ENCODE measurements around the gene COL23A1. TPM values are rescaled to one million over a fixed set of nuclear protein-coding genes. Genes with fewer than 3 reads are reported as not detected.
"Not testable (repeated sequence)": the region's sequence is repeated elsewhere in the genome, so short reads cannot be mapped to it uniquely, and the experiment has no call there.

The COL23A1 gene
- total RNA-seq, 1 experiment from 2014 or later: not detected

DNA sequence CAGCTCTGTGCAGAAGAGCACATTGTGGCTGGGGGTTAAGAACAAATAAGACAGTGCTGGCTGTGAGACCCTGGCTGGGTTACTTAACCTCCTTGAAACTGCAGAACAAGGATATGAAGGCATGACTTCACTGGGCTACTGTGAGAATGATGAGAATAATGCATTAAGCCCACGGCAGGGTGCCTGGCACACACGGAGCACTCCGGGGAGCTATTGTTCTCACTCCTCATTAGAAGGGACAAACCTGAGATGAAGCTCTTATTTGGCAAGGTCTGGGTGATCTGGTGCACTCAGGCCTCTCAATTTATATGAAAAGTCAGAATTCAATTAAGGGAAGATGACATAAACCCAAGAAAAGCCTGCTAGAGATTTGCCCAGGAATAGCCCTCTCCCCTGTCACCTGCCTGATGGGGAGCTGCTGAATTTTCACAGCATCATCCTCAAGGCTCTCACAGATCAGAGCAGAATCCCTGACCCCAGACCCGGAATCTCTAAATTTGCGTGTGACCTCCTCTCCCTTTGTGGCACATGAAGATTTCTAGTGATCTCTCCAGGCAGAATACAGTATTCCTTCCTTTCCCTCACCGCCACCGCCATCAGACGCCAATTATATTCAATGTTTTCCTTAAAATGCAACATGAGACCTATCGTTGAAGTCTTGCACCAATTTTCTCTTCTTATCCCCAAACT, 102.1 kb downstream of the COL23A1 start:
- H3K36me3 ChIP-seq (ENCODE audit: insufficient read depth, low read length, poor library complexity, severe bottlenecking): no peaks in the 10 kb centered on the region
- ChIA-PET CTCF (no interaction called here), POLR2A (ENCODE audit: low non-redundant PET) (no interaction called here)
- H3K27me3 ChIP-seq (replicated peaks; ENCODE audit: insufficient read depth, low read depth, low read length, poor library complexity): no peaks in the 10 kb centered on the region
- DNase-seq (ENCODE audit: low spot score): peak; percentile 33
- H3K4me1 ChIP-seq (ENCODE audit: insufficient read depth, low read length, poor library complexity, severe bottlenecking): no peaks in the 10 kb centered on the region
- TF ChIP-seq EZH2 (IDR thresholded peaks at IDR 0.05; ENCODE audit: borderline replicate concordance, low read depth, low read length, poor library complexity, severe bottlenecking): no peak
- TF ChIP-seq, protein P1, sequence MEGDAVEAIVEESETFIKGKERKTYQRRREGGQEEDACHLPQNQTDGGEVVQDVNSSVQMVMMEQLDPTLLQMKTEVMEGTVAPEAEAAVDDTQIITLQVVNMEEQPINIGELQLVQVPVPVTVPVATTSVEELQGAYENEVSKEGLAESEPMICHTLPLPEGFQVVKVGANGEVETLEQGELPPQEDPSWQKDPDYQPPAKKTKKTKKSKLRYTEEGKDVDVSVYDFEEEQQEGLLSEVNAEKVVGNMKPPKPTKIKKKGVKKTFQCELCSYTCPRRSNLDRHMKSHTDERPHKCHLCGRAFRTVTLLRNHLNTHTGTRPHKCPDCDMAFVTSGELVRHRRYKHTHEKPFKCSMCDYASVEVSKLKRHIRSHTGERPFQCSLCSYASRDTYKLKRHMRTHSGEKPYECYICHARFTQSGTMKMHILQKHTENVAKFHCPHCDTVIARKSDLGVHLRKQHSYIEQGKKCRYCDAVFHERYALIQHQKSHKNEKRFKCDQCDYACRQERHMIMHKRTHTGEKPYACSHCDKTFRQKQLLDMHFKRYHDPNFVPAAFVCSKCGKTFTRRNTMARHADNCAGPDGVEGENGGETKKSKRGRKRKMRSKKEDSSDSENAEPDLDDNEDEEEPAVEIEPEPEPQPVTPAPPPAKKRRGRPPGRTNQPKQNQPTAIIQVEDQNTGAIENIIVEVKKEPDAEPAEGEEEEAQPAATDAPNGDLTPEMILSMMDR (conservative IDR thresholded peaks at IDR 0.05; ENCODE audit: low read depth, low read length): no peak
- H3K4me3 ChIP-seq (ENCODE audit: low read depth, low read length, poor library complexity, severe bottlenecking): no peak overlapping the region
- H3K9me3 ChIP-seq (ENCODE audit: low read depth, low read length, poor library complexity, severe bottlenecking): no peaks in the 10 kb centered on the region
- no TSS peak for BruUV-seq (replicated peaks)
- H3K27ac ChIP-seq (ENCODE audit: low read depth, low read length, poor library complexity, severe bottlenecking): no peak overlapping the region
- intact Hi-C loops (cut with micrococcal nuclease; ENCODE audit: unreplicated experiment): no loop called here

- H3K27me3 ChIP-seq (replicated peaks; ENCODE audit: insufficient read depth, low read depth, low read length, poor library complexity); BruUV-seq (replicated peaks); CTCF ChIA-PET; H3K4me1 ChIP-seq (ENCODE audit: insufficient read depth, low read length, poor library complexity, severe bottlenecking); H3K4me3 ChIP-seq (ENCODE audit: low read depth, low read length, poor library complexity, severe bottlenecking); intact Hi-C loops (cut with micrococcal nuclease; ENCODE audit: unreplicated experiment); H3K27ac ChIP-seq (ENCODE audit: low read depth, low read length, poor library complexity, severe bottlenecking); H3K9me3 ChIP-seq (ENCODE audit: low read depth, low read length, poor library complexity, severe bottlenecking); DNase-seq (ENCODE audit: low spot score); POLR2A ChIA-PET (ENCODE audit: low non-redundant PET); H3K36me3 ChIP-seq (ENCODE audit: insufficient read depth, low read length, poor library complexity, severe bottlenecking): not testable (repeated sequence)
Observed at GRCh38 chr5:178486878-178487512, 103.2 kb downstream of the COL23A1 start.

- no peaks in the 10 kb centered on the region for H3K9me3 ChIP-seq (ENCODE audit: low read depth, low read length, poor library complexity, severe bottlenecking)
- H3K27ac ChIP-seq (ENCODE audit: low read depth, low read length, poor library complexity, severe bottlenecking): no peak overlapping the region
- POLR2A ChIA-PET (ENCODE audit: low non-redundant PET): no interaction called here
- CTCF ChIA-PET: no interaction called here
- BruUV-seq (replicated peaks): no TSS peak
- no peak for DNase-seq (ENCODE audit: low spot score)
- no peak overlapping the region for H3K4me3 ChIP-seq (ENCODE audit: low read depth, low read length, poor library complexity, severe bottlenecking)
- no peaks in the 10 kb centered on the region for H3K27me3 ChIP-seq (replicated peaks; ENCODE audit: insufficient read depth, low read depth, low read length, poor library complexity)
- TF ChIP-seq, protein P1 (conservative IDR thresholded peaks at IDR 0.05; ENCODE audit: low read depth, low read length): no peak
- no peak for TF ChIP-seq EZH2 (IDR thresholded peaks at IDR 0.05; ENCODE audit: borderline replicate concordance, low read depth, low read length, poor library complexity, severe bottlenecking)
- no peaks in the 10 kb centered on the region for H3K4me1 ChIP-seq (ENCODE audit: insufficient read depth, low read length, poor library complexity, severe bottlenecking)
- intact Hi-C loops (cut with micrococcal nuclease; ENCODE audit: unreplicated experiment): no loop called here
- H3K36me3 ChIP-seq (ENCODE audit: insufficient read depth, low read length, poor library complexity, severe bottlenecking): no peaks in the 10 kb centered on the region
Observed at GRCh38 chr5:178486239-178486641, 104.0 kb downstream of the COL23A1 start.

DNA sequence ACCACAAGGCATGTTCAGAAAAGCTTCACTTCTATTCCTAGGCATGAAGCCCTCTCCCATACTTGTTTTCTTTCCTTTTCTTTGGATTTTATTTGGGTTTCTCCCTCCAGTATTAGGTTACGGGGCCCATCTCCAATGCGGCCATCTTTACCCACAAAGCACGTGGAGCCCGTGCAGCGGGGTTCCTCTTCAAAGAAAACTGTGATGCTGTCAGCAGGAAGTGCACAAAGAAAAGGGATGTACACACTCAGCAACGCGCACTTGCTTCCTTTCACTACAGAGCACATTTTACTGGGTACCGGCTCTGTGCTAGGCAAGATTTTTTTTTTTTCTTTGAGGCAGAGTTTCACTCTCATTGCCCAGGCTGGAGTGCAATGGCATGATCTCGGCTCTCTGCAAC, 106.6 kb downstream of the COL23A1 start:
- no peaks in the 10 kb centered on the region for H3K9me3 ChIP-seq (ENCODE audit: low read depth, low read length, poor library complexity, severe bottlenecking)
- H3K4me1 ChIP-seq (ENCODE audit: insufficient read depth, low read length, poor library complexity, severe bottlenecking): no peaks in the 10 kb centered on the region
- no peak overlapping the region for H3K4me3 ChIP-seq (ENCODE audit: low read depth, low read length, poor library complexity, severe bottlenecking)
- H3K27me3 ChIP-seq (replicated peaks; ENCODE audit: insufficient read depth, low read depth, low read length, poor library complexity): no peaks in the 10 kb centered on the region
- POLR2A ChIA-PET (ENCODE audit: low non-redundant PET): no interaction called here
- TF ChIP-seq EZH2 (IDR thresholded peaks at IDR 0.05; ENCODE audit: borderline replicate concordance, low read depth, low read length, poor library complexity, severe bottlenecking): no peak
- TF ChIP-seq, protein P1 (conservative IDR thresholded peaks at IDR 0.05; ENCODE audit: low read depth, low read length): no peak
- no TSS peak for BruUV-seq (replicated peaks)
- intact Hi-C loops (cut with micrococcal nuclease; ENCODE audit: unreplicated experiment): no loop called here
- H3K27ac ChIP-seq (ENCODE audit: low read depth, low read length, poor library complexity, severe bottlenecking): no peak overlapping the region
- CTCF ChIA-PET: no interaction called here
- H3K36me3 ChIP-seq (ENCODE audit: insufficient read depth, low read length, poor library complexity, severe bottlenecking): no peaks in the 10 kb centered on the region
- no peak for DNase-seq (ENCODE audit: low spot score)
